Measurements from ENCODE around the gene CCT3.

The CCT3 gene

GRCh38 chr1:156276532-156276931 lies 61.6 kb downstream of the CCT3 start:
- DNase-seq, result no peak

- DNase-seq, result no peak
Observed at GRCh38 chr1:156270314-156270713, 67.8 kb downstream of the CCT3 start.

- no peak for DNase-seq
Observed at GRCh38 chr1:156268336-156268735, 69.8 kb downstream of the CCT3 start.

- no peak for DNase-seq
Observed at GRCh38 chr1:156266051-156266450, 72.0 kb downstream of the CCT3 start.

GRCh38 chr1:156263288-156263655 lies 74.8 kb downstream of the CCT3 start:
- DNase-seq, result no peak

- no peak for DNase-seq
Observed at GRCh38 chr1:156262461-156263287, 75.4 kb downstream of the CCT3 start.

GRCh38 chr1:156260896-156261295 lies 77.2 kb downstream of the CCT3 start:
- no peak for DNase-seq

GRCh38 chr1:156259805-156260204 lies 78.3 kb downstream of the CCT3 start:
- no peak for DNase-seq

Measured in activated CD4-positive, alpha-beta T cell treated with anti-CD3 and anti-CD28 coated beads, Interleukin-2, amount 50 U/mL, for 4 hours (primary cell).